K562 (cell line): ENCODE results near the gene TRAPPC13. TPM values are rescaled to one million over a fixed set of nuclear protein-coding genes. Genes with fewer than 3 reads are reported as not detected.

Source experiments
- BACH1 ChIP-seq: fragments of 200-800 bp; sonication (Bioruptor generic); IDR thresholded peaks from 2 replicates; pipeline ENCODE4 v1.6.1; 2016; ENCODE audit warnings: missing genetic modification characterization, missing compliant biosample characterization
- TAF1 ChIP-seq: IDR thresholded peaks from 2 replicates; pipeline ENCODE4 v1.6.1; 2011; ENCODE audit warnings: mild to moderate bottlenecking, low read length, moderate library complexity; ENCODE audit not compliant: insufficient read depth, control insufficient read depth, severe bottlenecking; ENCODE audit errors: extremely low read depth
- polyA plus RNA-seq, 8 experiments: library from polyadenylated mRNA; depleted of rRNA in 4 of 8; stranded (reverse) in 5 of 8; unstranded in 3 of 8; fragments of >200 nt; fragmentation: Nextera tagmentation in 2 of 8; fragmentation: Illumina TruSeq in 1 of 8; extraction: Ambion mirVana in 2 of 8; extraction: Trizol in 1 of 8; gene quantifications; 2 replicates each; pipeline versions ENCODE4 v1.2.1 to v1.2.3, GENCODE V29; 2011 to 2014; ENCODE audit warnings: inconsistent platforms in 1 of 8, missing spikeins in 1 of 8
- total RNA-seq, 7 experiments: library from RNA; depleted of rRNA in 6 of 7; stranded (reverse); fragments of >200 nt in 6 of 7; fragmentation: Illumina TruSeq in 2 of 7; extraction: Trizol in 2 of 7; gene quantifications; 2 replicates each; pipeline versions ENCODE4 v1.2.1 to v1.2.3, GENCODE V29; 2011 to 2021; ENCODE audit warnings: low replicate concordance in 1 of 7
- TF ChIP-seq, protein P1 (sequence below): fragments of 250-450 bp; sonication (Bioruptor Pico); IDR thresholded peaks from 2 replicates; pipeline ENCODE4 v1.8.0; 2021; ENCODE audit warnings: moderate library complexity, mild to moderate bottlenecking, inconsistent platforms
- TF ChIP-seq, protein P2 (sequence below), 3 experiments: fragments of 200-800 bp in 1 of 3; fragments of 250-450 bp in 1 of 3; fragments of 450-650 bp in 1 of 3; sonication (Bioruptor Pico) in 1 of 3; sonication (Bioruptor generic) in 1 of 3; formaldehyde crosslinking in 1 of 3; IDR thresholded peaks; 2 replicates each; pipeline versions ENCODE4 v1.6.1 to v1.8.0; 2016 to 2022; ENCODE audit warnings: mild to moderate bottlenecking in 2 of 3, missing genetic modification characterization in 2 of 3, missing compliant biosample characterization in 1 of 3, moderate library complexity in 1 of 3
- TF ChIP-seq, protein P3 (sequence below): fragments of 250-450 bp; sonication (Bioruptor Pico); IDR thresholded peaks from 2 replicates; pipeline ENCODE4 v1.4.0; 2020; ENCODE audit warnings: mild to moderate bottlenecking, moderate library complexity

Gene TRAPPC13
- total and polyA plus RNA-seq, 9 of the 15 experiments (the other 6 are each of a cell fraction or from before 2014, with no cell fraction given), result 16.2 to 43.8 (median 24.0) TPM

DNA sequence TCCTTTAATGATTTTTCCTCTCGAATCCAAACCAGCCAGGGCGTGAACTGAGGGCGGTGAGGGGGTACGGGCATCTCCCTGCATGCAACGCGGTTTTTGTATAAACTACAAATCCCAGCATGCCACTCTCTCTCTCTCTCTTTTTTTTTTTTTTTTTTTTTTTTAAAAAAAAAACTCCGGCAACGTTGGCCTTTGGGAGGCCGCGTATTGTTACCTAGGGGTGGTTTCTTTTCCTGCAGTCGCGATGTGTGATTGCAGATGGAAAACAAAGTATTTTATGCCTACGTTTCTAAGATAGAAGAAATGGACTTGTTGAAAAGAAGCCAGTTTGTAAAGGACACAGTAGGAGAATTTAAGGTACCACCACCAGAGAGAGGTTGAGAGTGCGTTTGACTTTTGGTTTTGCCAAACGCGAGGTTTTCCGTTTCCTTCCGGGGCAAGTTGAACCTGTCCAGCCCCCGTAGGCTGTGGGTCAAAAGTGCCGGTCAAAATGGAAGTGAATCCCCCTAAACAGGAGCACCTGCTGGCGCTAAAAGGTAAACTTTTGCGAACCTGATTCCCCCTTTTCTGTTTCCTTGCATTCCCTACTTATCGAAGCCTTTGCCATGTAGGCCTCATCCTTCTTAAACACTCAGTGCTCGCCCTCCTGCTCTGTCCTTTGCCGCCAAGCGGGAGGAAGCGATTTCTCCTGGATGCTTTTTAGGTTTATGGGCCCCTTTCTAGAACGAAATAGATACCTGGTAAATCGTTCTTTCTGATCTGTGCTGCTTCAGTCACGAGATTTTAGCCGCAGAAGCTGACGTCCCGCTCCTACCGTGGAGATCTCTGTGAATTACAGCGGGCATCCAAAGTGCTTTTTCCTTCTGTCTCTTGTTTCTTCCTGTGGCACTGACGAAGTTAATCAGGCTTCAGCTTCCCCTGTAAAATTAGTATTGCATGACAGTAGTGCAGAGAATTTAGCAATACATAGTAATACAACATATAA is at the start of gene TRAPPC13, which contains the start of gene SHLD3 (continued):
- TF ChIP-seq, protein P1, sequence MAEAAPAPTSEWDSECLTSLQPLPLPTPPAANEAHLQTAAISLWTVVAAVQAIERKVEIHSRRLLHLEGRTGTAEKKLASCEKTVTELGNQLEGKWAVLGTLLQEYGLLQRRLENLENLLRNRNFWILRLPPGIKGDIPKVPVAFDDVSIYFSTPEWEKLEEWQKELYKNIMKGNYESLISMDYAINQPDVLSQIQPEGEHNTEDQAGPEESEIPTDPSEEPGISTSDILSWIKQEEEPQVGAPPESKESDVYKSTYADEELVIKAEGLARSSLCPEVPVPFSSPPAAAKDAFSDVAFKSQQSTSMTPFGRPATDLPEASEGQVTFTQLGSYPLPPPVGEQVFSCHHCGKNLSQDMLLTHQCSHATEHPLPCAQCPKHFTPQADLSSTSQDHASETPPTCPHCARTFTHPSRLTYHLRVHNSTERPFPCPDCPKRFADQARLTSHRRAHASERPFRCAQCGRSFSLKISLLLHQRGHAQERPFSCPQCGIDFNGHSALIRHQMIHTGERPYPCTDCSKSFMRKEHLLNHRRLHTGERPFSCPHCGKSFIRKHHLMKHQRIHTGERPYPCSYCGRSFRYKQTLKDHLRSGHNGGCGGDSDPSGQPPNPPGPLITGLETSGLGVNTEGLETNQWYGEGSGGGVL, result no peak
- TF ChIP-seq BACH1 (peak; percentile 46; the same call in 1 of the 2 replicates), TAF1 (peak; percentile 76)
- TF ChIP-seq, protein P2, sequence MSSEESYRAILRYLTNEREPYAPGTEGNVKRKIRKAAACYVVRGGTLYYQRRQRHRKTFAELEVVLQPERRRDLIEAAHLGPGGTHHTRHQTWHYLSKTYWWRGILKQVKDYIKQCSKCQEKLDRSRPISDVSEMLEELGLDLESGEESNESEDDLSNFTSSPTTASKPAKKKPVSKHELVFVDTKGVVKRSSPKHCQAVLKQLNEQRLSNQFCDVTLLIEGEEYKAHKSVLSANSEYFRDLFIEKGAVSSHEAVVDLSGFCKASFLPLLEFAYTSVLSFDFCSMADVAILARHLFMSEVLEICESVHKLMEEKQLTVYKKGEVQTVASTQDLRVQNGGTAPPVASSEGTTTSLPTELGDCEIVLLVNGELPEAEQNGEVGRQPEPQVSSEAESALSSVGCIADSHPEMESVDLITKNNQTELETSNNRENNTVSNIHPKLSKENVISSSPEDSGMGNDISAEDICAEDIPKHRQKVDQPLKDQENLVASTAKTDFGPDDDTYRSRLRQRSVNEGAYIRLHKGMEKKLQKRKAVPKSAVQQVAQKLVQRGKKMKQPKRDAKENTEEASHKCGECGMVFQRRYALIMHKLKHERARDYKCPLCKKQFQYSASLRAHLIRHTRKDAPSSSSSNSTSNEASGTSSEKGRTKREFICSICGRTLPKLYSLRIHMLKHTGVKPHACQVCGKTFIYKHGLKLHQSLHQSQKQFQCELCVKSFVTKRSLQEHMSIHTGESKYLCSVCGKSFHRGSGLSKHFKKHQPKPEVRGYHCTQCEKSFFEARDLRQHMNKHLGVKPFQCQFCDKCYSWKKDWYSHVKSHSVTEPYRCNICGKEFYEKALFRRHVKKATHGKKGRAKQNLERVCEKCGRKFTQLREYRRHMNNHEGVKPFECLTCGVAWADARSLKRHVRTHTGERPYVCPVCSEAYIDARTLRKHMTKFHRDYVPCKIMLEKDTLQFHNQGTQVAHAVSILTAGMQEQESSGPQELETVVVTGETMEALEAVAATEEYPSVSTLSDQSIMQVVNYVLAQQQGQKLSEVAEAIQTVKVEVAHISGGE (CRISPR knock-in tag; IDR thresholded peaks at IDR 0.05), result peak in 1 of 3 experiments; percentile 65; a peak in 2 of 6 replicates
- TF ChIP-seq, protein P3, sequence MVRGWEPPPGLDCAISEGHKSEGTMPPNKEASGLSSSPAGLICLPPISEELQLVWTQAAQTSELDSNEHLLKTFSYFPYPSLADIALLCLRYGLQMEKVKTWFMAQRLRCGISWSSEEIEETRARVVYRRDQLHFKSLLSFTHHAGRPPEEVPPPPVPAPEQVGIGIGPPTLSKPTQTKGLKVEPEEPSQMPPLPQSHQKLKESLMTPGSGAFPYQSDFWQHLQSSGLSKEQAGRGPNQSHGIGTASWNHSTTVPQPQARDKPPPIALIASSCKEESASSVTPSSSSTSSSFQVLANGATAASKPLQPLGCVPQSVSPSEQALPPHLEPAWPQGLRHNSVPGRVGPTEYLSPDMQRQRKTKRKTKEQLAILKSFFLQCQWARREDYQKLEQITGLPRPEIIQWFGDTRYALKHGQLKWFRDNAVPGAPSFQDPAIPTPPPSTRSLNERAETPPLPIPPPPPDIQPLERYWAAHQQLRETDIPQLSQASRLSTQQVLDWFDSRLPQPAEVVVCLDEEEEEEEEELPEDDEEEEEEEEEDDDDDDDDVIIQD (CRISPR knock-in tag), result no peak
